DMS 273 (cell line): ENCODE results near the gene SLC16A4.
"Not testable (repeated sequence)": the region's sequence is repeated elsewhere in the genome, so short reads cannot be mapped to it uniquely, and the experiment has no call there.

ENCODE experiments used
- DNase-seq: peaks from one replicate; lab custom pipeline; 2025; ENCODE audit not compliant: unreplicated experiment; lab: John Stamatoyannopoulos, UW

Gene SLC16A4

GRCh38 chr1:110390692-110391245 lies at the start of gene SLC16A4:
TSS of gene SLC16A4 (minus strand) at chr1:110391026. CDS start at chr1:110389323, 1,703 bp downstream.
- DNase-seq: peak; percentile 90

- DNase-seq: not testable (repeated sequence)
These were observed 49.0 kb upstream of the SLC16A4 start for GRCh38 chr1:110439873-110440272.

DNA sequence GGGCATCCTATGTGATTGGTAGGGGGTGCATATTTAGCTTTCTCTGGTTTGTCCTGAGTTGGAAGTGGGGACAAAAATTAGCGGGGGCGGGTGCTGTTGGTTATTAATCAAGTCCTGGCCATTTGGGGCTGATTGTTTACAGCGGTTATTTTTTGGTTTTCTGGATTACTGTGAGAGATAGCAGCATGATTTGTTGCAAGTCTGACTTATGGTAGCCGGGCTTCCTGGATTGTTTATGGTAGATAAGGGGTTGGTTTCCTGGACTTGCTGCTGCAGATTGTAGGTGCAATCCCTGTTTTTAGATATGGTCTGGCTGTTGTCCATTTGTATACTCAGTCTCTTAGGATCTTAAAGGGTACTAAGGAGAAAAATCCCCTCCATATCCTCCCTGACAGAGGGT lies 48.1 kb upstream of the SLC16A4 start:
- no peak for DNase-seq

- not testable (repeated sequence) for DNase-seq
These were observed 46.9 kb upstream of the SLC16A4 start for GRCh38 chr1:110437645-110438299.

- no peak for DNase-seq
These were observed 45.8 kb upstream of the SLC16A4 start for GRCh38 chr1:110436635-110437034.

- DNase-seq: no peak
These were observed 44.1 kb upstream of the SLC16A4 start for GRCh38 chr1:110434946-110435345.

DNA sequence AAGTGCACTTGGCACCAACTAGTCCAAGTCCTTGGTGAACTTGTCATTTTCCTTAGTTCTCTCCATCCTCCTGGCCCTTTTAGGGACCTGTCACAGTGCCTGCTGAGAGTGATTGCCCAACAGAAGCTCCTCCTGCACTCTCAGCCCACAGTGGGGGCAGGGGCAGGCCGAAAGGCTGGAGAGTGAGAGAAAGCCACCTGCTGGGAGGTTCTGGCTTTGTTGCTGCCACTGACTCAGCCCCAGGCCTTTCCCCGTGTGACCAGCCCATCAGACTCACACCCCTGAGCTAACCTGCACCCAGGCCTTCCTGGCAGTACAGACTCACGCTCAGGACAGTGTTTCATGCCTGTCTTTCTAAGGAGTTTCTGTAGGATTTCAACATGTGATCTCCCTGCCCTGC lies 43.0 kb upstream of the SLC16A4 start:
- peak; percentile 38 for DNase-seq

DNA sequence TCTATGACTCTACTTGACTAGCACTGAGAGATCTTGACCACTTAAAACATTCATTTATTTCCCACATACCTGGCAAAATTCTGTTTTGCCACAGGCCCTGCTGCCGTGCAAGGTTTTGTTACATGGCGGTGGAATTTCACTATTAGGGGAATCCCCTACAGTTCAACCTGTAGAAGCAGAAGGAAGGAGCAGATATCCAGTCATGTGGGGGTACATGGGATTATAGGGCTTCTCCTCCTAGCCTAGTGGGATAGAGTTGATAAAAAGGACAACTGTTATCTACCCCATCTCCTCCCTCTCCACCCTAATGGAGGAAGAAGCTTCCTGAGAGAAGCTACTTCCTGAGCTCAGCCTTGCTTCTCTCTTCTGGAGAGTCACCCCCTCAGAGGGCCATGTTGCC lies 42.4 kb upstream of the SLC16A4 start:
- DNase-seq: no peak

- DNase-seq: no peak
These were observed 40.1 kb upstream of the SLC16A4 start for GRCh38 chr1:110430901-110431300.

DNA sequence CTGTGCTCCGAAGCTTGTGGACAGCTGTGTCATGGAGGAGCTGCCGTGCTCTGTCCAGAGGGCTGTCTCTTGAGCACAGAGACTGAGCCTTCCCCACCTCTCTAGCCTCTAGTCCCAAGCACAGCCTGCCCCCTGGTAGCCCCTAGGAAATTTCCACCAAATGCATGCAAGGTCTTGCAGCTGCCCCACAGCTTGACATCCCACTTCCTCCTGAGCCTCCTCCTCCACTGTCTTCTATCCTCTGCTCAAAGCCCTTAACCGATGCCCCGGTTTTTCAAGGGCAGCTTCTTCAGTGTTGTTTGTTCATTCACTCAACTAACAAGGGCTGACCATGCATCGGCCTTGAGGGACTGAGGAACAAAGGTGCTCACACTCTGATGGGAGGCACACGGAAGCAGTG lies 39.5 kb upstream of the SLC16A4 start:
- DNase-seq: no peak

DNA sequence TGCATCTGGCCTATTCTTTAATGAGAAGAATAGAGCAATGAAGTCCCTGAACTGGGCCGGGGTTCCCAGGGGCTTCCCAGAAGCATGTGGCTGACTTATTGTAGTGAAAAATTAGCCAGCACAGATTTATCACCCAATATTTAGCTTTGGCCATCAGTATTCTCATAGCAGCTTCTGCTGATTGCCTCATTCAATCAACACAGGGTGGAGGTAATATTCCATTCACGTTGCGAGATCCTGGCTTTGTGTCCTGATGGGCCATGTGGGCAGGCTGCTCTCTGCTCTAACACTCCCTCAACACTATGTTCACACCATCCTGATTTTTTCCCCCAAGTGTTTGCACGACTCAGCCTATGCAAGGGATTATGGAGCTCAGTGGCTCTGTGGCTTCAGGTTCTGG lies 38.1 kb upstream of the SLC16A4 start:
- DNase-seq: no peak

DNA sequence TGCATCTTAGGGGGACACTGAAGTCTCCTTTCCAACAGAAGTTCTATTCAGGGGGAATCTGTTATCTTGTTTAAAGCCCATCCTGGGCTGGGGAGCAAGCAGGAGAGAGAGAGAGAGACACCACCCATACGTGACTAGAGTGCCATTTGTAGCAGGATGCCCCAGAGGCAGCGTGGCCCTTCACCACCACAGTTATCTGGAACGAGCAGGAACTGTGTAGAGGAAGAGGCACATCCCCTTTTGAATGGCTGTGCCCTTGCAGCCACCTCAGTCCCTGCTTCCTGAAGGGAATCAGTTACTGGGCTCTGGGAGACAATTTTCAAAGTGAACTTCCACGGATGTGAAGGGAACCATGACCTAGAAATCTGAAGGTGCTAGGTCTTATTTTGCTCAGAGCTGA lies 36.0 kb upstream of the SLC16A4 start:
- DNase-seq: no peak

- DNase-seq: no peak
These were observed 34.9 kb upstream of the SLC16A4 start for GRCh38 chr1:110425612-110426152.

- peak; percentile 26 for DNase-seq
These were observed 34.1 kb upstream of the SLC16A4 start for GRCh38 chr1:110424699-110425611.

GRCh38 chr1:110420874-110421793 lies 30.3 kb upstream of the SLC16A4 start:
- no peak for DNase-seq

DNA sequence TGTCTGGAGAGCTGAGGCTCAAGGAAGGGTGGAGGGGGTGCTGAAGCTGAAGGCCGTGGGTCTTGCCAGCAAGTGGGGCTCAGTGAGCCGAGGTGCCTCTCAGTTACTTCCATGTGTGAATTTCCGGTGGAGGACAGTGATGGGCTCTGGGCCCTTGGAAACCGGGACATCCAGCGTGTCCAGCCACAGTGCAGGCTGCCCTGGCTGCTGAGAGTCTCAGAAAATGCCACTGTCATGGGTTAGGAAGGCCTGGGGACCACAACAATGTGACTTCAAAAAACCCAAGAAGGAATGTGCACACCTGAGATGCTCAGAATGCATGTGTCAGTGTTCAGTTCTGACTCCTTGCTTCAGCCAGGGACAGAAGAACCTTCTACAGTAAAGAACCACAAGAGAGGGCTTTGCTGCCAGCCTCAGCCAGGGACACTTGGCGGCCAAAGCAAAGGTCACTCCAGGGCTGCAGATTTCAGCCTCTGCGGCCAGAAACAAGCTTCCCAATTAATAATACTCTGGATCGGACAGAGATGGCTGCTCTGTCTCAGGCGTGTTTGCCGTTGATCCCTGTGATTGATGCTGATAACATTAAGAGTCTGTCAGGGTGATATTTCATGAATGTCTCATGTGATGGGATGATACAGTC lies 29.3 kb upstream of the SLC16A4 start:
- DNase-seq: no peak

- DNase-seq: no peak
These were observed 27.9 kb upstream of the SLC16A4 start for GRCh38 chr1:110418729-110419128.

- DNase-seq: not testable (repeated sequence)
These were observed 22.2 kb upstream of the SLC16A4 start for GRCh38 chr1:110413045-110413444.

DNA sequence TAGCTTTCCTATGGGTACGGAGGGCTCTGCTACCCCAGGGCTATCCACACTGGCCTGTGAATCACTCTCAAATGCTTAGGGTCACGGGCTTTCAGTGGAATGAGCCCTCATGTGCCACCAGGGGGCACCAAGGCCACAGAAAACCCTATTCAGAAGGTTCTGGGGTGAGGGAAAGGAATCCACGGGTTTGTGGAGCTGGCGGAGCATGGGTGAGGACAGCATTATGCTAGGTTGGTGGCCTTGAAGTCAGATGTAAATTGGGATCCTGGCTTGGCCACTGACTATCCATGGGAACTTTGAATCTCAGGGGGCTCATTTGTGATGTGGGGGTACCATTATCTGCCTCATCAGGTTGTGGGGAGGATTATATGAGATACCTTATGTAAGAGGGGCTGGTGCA lies 21.8 kb upstream of the SLC16A4 start:
- peak; percentile 85 for DNase-seq

DNA sequence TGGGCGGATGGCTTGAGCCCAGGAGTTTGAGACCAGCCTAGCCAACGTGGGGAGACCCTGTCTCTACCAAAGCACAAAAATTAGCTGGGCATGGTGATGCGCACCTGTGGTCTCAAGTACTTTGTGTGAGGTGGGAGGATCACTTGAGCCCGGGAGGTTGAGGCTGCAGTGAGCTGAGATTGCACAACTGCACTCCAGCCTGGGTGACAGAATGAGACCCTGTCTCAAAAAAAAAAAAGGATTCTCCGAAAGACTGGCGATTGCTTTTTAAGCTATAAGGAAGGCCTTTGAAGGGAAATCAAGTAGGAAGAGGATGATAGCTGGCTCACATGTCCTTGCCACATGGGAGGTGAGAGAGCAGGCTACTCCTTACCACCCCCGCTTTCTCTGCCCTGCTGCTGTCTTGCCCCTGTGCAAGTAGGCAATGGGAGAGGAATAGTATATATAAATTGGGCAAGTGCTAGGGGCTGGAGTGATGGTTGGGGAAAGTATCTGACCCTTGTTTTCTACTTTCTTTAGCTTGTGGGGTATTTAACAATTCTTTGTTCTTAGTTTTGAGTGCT lies 20.4 kb upstream of the SLC16A4 start:
- DNase-seq: no peak
